Measurements from ENCODE around the gene GRPEL1.

The GRPEL1 gene

GRCh38 chr4:7062816-7063215 is 5.0 kb downstream of the GRPEL1 start:
- DNase-seq: no peak

- no peak for DNase-seq
Measured at GRCh38 chr4:7061815-7062214, 6.0 kb downstream of the GRPEL1 start.

DNA sequence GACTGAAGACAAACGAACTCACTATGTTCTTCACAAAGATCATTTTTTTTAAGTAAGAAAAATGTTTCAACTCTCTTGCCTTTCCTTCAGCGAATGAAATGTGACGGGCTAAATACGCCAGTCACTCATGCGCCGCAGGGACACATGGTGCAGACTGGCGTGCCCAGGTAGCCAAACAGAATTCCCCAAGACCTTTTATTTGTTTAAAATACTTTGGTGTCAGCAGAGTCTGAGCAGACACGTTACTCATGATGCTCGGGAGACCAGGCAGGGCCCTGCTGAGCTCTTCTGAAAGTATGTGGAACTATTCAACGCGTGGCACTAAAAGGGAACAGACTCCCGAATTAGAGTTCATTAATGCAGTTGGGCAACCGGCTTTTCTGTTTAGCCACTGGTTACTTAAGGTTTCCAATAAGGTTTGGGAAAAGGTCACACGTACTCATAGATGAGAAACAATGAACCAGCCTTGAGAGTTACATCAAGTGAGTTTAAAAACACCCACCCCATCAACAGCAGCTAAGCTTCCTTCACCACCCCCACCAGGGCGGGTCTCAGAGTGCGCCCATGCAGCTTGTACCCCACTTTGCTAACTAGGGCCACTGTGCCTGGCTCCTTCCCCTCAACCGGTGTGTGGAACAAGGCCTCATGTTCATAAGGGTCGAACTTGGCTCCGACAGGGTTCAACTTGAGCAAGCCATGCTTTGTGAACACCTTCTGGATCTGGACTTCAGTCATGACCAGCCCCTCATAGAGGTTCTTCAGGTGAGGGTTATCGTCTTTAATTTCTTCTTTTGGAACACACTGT is 7.3 kb downstream of the GRPEL1 start:
- no peak for DNase-seq

DNA sequence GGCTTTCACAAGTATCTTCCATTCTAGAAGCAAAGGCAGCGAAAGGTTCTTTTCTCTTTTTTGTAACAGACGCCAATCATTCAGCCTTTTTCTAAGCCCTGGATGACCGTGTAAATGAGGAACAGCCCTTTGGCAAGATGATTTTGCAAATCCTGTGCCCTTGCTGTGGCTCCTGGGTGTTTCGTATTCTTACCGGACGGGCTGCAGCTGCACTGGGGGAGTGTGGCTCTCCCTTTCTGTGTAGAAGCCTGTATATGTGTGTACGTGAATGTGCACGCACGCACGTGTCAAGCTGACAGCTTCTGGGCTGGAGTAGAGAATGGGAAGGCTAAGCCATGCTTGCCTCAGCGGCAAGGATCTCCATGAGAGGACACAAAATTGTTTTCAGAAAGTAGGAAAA is 8.2 kb downstream of the GRPEL1 start:
- no peak for DNase-seq

DNA sequence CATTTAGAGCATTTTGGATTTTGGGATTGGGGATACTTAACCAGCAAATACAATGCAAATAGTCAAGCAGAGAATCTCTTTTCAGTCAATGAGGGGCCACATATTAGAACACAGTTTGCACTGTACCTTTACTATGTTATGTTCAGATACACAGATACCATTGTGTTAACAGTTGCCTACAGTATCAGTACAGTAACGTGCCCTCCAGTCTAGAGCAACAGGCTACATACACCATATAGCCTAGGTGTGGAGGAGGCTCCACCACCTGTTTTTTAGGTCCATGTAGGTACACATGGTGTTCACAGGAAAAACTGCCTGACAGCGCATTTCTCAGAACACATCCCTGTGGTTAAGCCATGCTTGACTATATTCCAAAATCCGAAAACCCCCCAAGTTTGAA is 9.1 kb downstream of the GRPEL1 start:
- DNase-seq: no peak

GRCh38 chr4:7055990-7056325 is 11.9 kb downstream of the GRPEL1 start:
- no peak for DNase-seq

- no peak for DNase-seq
Measured at GRCh38 chr4:7055111-7055989, 12.5 kb downstream of the GRPEL1 start.

GRCh38 chr4:7054106-7054880 is 13.6 kb downstream of the GRPEL1 start:
- DNase-seq: no peak

DNA sequence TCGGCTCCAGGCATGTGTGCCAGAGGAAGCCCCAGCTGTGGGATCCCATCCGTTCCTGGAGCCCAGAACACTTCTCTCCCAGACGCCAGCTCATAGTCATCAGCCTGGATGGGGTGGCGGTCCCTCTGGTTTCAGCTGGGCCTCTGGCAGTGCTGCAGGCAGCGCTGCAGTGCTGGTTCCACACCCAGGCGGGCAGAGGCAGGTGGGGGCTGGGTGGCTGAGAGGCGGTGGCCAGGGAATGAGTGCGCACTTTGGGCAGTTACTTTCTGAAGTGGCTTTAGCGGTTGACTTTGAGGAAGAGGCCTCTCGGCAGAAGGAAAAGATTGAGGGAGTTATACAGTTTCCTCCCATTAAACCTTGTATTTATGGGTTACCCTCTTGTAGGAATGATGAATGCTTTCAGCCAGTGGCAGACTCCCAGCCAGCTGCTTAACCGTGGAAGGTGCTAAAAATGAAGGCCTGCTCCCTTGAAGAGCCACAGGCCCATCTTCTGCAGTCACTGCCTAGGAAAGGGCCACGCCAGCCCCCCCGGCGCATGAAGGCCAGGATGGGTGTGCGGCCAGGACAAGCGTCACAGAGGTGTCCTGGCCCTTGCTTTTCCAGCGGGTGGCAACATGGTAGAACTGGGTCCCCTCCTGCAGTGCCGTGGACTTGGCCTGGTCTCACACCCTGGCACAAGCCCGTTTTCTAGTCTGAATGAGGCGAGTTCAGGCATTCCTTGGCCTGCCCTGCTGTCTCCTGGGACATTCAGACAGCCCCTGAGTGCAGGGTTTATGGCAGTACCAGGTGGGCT is 14.7 kb downstream of the GRPEL1 start:
- no peak for DNase-seq

DNA sequence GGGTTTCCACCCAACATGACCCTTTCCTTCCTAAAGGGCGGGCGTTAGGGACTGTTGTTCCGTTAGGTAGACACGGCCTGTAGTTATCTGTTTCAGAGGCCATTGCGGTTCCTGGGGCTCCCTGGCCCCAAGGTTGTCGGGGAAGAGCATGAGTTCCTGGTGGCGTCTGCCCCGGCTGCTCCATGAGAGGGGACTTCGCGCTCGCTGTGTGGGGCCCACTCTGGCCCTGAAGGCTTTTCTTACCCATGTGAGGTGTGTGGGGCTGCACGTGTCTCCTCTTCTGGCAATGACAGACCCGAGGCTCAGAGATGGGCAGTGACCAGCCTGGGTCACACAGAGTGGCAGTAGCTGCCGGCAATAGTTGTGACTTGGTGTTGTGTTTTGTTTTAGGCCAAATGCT is 15.6 kb downstream of the GRPEL1 start:
- DNase-seq: no peak

DNA sequence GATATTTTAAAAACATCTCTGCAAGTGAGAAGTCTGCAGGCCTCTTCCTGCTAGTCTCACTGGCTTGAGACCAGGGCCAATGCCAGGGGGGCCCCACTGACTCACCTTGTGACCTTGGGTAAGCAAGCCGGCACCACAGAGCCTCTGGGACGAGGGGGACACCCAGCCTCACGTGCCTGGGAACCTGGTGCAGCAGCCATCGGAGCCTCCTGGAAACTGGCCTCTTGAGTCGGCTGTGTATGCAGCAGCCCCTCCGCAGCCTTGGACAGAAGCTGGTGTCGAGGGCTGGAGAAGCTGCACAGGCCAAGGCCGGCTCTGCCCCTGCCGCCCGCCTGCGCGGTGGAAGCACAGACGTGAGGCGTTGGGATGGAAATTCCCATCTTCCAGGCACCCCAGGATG is 16.0 kb downstream of the GRPEL1 start:
- DNase-seq: no peak

GRCh38 chr4:7051144-7051495 is 16.7 kb downstream of the GRPEL1 start:
- DNase-seq: no peak

DNA sequence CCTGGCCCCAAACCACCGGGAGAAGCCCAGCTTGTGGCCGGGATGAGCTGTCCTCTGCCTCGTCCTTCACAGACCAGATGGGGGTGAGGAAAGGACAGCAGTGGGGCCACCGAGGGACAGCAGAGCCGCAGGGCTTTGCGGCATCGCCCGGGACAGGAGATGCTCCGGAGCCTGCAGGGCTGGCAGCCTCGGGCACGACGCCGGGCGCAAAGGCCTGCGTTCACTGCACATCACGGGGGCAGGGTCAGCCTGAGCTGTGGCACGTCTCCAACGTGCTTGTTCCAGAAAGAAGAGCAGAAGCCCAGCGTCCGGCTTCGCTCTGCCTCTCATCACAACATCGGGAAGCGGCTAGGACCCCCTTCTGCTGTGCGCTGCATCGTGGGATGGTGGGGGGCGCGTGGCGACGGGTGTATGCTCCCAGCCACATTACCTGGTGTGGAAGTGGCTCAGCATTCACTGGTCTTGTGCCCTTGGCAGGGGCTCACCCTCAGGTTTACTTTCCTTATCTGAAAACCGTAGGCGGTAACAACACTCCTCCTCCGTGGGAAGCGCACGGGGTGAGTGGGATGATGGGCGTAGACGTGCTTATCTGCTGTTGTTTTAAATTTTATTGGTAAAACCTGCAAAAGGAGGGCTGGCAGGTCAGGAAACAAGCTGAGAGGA is 17.3 kb downstream of the GRPEL1 start:
- no peak for DNase-seq

- no peak for DNase-seq
Measured at GRCh38 chr4:7049739-7050138, 18.1 kb downstream of the GRPEL1 start.

GRCh38 chr4:7049295-7049694 is 18.6 kb downstream of the GRPEL1 start:
- DNase-seq: no peak

GRCh38 chr4:7048642-7049041 is 19.2 kb downstream of the GRPEL1 start:
- DNase-seq: no peak

GRCh38 chr4:7046971-7047370 is 20.9 kb downstream of the GRPEL1 start:
- DNase-seq: no peak

DNA sequence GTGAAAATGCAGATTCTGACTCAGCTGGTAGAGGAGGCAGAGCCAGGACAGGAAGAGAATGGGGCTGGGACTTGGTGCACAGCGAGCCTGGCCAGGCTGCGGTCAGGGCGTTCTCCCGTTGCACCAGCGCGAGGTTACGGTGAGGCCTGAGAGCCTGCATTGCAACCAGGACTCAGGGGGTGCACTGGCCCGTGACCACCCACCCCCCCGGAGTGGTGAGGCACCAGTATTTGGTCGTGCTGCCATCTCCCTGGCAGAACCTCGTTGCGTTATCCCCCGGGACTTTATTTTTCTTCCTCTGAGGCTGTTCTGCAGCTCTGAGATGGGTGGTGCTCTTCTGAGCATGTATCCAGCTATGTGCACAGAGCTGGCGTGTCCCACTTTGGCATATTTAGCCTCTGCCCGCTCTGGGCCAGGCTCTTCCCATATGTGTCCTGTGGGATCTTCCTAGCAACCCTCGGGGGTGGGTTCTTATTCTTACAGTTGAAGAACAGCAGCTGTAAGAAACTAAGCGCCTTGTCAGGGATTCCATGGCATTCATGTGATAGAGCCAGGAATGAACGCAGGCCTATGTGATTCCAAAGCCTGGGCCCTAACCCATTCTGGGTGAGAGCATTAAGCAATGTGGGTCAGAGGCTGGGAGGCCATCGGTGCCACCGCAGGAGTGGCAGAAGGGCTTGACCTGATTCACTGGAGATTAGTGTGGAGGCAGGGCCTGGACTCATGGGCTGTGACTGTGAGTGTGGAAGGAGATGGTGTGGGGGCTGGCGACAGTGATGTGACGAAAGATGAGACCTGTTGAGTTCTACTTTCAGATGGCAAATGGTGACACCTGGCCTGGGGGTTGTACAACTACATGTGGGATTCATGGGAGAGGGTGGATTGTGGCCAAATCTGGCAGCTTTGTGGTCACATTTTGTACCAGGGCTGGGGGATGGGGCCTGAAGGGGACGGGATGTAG is 21.6 kb downstream of the GRPEL1 start:
- DNase-seq: no peak

DNA sequence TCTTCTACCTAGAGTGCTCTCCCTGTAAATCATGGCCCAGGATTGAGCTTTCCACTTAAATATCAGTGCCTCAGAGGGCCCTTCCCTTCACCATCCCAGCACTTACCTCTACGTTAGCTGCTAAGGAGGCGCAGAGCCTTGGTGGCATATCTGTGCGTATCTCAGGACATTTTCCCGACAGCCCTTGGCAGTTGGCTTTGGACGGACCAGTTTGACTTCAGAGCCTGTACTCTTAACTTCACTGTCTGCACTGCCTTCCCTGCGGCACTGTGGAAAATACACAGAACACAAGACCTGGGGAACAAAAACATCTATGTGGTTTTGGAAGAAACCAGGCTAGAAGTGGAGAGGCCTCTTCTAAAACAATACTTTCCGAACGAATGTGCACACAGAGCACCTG is 22.3 kb downstream of the GRPEL1 start:
- DNase-seq: no peak

GRCh38 chr4:7044137-7044930 is 23.5 kb downstream of the GRPEL1 start:
- DNase-seq: no peak

Measured in NCI-H2029 (cell line).